Activated naive CD8-positive, alpha-beta T cell treated with anti-CD3 and anti-CD28 coated beads, Interleukin-2, amount 50 U/mL, for 24 hours (primary cell): ENCODE measurements around the gene PDIK1L.

Source experiments
- ATAC-seq: fragments of 150-1000 bp; cut with Tn5 transposase; one replicate; pipeline ENCODE4 v1.10.0; 2021
- DNase-seq: peaks from one replicate; pipeline ENCODE4 v3.0.0; 2021
- H3K27ac Mint-ChIP-seq: one replicate; pipeline ENCODE4 v1.8.0; 2021; ENCODE audit warnings: mild to moderate bottlenecking, mixed read lengths
- H3K27me3 Mint-ChIP-seq: one replicate; pipeline ENCODE4 v1.8.0; 2021; ENCODE audit warnings: mixed read lengths
- H3K36me3 Mint-ChIP-seq: one replicate; pipeline ENCODE4 v1.8.0; 2021; ENCODE audit warnings: low read depth, mixed read lengths
- H3K4me1 Mint-ChIP-seq: one replicate; pipeline ENCODE4 v1.8.0; 2021; ENCODE audit warnings: mixed read lengths
- H3K4me3 Mint-ChIP-seq: one replicate; pipeline ENCODE4 v1.8.0; 2021; ENCODE audit warnings: mild to moderate bottlenecking, moderate library complexity, mixed read lengths
- H3K9me3 Mint-ChIP-seq: one replicate; pipeline ENCODE4 v1.8.0; 2021; ENCODE audit warnings: mixed read lengths

Gene PDIK1L

DNA sequence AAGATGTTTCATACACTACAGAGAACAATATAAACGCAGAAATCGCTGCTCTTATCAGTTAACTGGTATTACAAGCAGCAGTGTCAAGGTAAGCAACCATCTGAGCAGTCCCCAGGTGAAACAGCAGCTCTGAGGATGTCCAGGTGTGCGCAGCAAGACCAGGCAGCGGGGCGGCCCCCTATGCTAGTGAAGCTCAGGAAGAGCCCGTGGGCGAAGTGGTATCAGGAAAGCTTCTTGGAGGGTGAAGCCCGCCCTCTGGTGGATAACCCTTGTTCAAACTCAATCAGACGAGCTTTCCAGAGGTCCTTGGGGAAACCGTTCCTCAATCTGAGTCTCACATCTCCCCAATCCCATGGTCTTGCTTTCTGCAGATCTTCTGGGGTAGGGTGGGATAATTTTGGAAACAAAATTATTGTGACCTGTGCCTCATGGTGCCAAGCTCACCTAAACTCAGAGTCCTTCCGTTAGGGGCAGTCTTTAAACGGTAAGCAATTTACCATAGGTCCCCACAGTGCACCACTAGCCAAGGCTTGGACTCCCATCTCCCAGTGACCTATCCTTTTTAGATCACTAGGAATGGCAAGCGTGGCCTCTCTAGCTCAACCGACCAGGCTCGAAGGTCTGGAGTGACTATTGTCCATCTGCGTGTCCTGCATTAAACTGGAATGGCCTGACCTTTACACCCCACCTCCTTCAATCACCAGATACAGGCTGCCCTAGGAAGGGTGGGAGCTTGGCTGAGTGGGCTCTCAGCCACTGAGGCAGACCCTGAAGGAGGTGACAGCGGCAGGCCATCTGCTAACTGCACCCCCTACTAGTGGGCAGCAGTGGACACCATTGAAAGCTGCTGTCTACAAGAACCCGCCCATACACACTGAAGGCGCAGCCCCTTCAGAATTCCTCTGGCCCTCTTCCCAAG is 33.7 kb downstream of the PDIK1L start:
- H3K4me1 Mint-ChIP-seq, result no peaks in the 10 kb centered on the region
- peak; percentile 80 for ATAC-seq
- H3K27me3 Mint-ChIP-seq, result peaks cover 7% of the 10 kb centered on the region
- no peak overlapping the region for H3K4me3 Mint-ChIP-seq
- DNase-seq, result peak; percentile 77
- H3K9me3 Mint-ChIP-seq, result no peaks in the 10 kb centered on the region
- no peak overlapping the region for H3K27ac Mint-ChIP-seq
- H3K36me3 Mint-ChIP-seq, result no peaks in the 10 kb centered on the region

GRCh38 chr1:26145960-26146294 is 34.3 kb downstream of the PDIK1L start:
- no peaks in the 10 kb centered on the region for H3K9me3 Mint-ChIP-seq
- no peak overlapping the region for H3K27ac Mint-ChIP-seq
- H3K27me3 Mint-ChIP-seq, result peaks cover 7% of the 10 kb centered on the region
- ATAC-seq (no peak), DNase-seq (no peak)
- no peak overlapping the region for H3K4me3 Mint-ChIP-seq
- H3K36me3 Mint-ChIP-seq, result no peaks in the 10 kb centered on the region
- H3K4me1 Mint-ChIP-seq, result no peaks in the 10 kb centered on the region

DNA sequence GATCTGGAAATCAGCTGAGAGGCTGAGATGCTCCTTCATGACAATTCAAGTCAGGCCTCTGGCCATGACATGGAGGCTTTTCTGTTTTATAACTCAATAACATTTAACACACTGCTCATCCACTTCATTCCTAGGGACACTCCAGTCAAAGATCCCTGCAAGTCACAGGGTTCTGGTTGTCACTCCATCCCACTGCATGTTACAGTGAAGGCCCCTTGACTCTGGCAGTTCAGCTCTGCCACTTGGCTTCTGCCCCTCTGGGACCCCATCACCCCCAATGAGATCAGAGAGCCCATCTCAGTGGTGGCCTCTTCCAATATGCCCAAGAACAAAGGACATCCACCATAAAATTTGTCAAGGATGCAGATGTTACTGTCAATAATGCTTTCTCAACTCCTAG is 37.3 kb downstream of the PDIK1L start:
- DNase-seq, result no peak

GRCh38 chr1:26153966-26154532 is 42.4 kb downstream of the PDIK1L start:
- no peaks in the 10 kb centered on the region for H3K9me3 Mint-ChIP-seq
- H3K27me3 Mint-ChIP-seq, result peaks cover 24% of the 10 kb centered on the region
- no peaks in the 10 kb centered on the region for H3K36me3 Mint-ChIP-seq
- H3K27ac Mint-ChIP-seq, result no peak overlapping the region
- no peak for ATAC-seq
- H3K4me1 Mint-ChIP-seq, result peaks cover 3% of the 10 kb centered on the region
- DNase-seq, result no peak
- no peak overlapping the region for H3K4me3 Mint-ChIP-seq

More for the DNA sequence above, 37.3 kb downstream of the PDIK1L start:
- Mint-ChIP-seq H3K9me3 (no peaks in the 10 kb centered on the region), H3K4me3 (no peak overlapping the region), H3K36me3 (no peaks in the 10 kb centered on the region), H3K27me3 (peaks cover 9% of the 10 kb centered on the region), H3K27ac (no peak overlapping the region), H3K4me1 (no peaks in the 10 kb centered on the region)
- ATAC-seq, result no peak

GRCh38 chr1:26154750-26155149 is 43.1 kb downstream of the PDIK1L start:
- Mint-ChIP-seq H3K4me1 (peaks cover 3% of the 10 kb centered on the region), H3K27ac (no peak overlapping the region), H3K4me3 (no peak overlapping the region), H3K9me3 (no peaks in the 10 kb centered on the region), H3K36me3 (no peaks in the 10 kb centered on the region), H3K27me3 (peaks cover 30% of the 10 kb centered on the region)
- ATAC-seq (no peak), DNase-seq (no peak)

GRCh38 chr1:26155370-26156284 is 44.0 kb downstream of the PDIK1L start:
- ATAC-seq (peak; percentile 18), DNase-seq (no peak)
- Mint-ChIP-seq H3K9me3 (no peaks in the 10 kb centered on the region), H3K4me3 (no peak overlapping the region), H3K4me1 (peaks cover 3% of the 10 kb centered on the region), H3K36me3 (no peaks in the 10 kb centered on the region), H3K27me3 (peaks cover 32% of the 10 kb centered on the region), H3K27ac (no peak overlapping the region)

- Mint-ChIP-seq H3K4me3 (no peak overlapping the region), H3K36me3 (no peaks in the 10 kb centered on the region), H3K27me3 (peaks cover 37% of the 10 kb centered on the region), H3K4me1 (peaks cover 3% of the 10 kb centered on the region), H3K27ac (no peak overlapping the region), H3K9me3 (no peaks in the 10 kb centered on the region)
- ATAC-seq (no peak), DNase-seq (no peak)
Measured at GRCh38 chr1:26156285-26157038, 44.8 kb downstream of the PDIK1L start.

DNA sequence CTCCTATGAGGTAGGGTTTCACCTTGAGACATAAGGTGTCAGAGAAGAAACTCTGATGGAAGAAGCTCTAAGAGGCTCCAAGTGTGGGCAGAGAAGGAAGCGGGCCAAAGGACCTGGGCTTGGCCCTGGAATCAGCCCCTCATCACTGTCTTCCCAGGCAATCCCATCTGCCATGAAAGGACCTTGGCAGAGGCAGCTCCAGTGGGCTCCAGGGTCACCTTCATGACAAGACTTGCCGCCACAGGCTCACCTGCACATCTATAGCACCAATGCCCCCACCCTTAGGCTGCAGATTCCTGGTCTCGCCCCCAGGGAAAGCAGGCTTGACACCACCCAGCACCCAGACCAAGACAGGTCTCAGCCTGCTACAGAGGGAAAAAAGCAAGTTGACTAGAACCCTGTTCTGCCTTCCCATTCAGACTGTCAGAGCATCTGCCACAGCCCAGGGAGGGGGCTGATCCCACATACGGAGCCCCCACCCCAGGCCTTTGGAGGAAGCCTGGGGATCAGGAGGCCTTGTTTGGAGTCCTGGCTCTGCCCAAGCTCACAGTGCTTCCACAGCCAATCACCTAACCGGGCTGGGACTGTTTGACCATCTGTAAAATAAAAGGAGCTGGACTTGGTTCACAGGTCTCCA is 46.8 kb downstream of the PDIK1L start:
- Mint-ChIP-seq H3K4me3 (no peak overlapping the region), H3K27ac (no peak overlapping the region), H3K36me3 (no peaks in the 10 kb centered on the region), H3K27me3 (peaks cover 44% of the 10 kb centered on the region), H3K9me3 (no peaks in the 10 kb centered on the region), H3K4me1 (peaks cover 7% of the 10 kb centered on the region)
- ATAC-seq (no peak), DNase-seq (no peak)

GRCh38 chr1:26158908-26159742 is 47.5 kb downstream of the PDIK1L start, which contains the start of gene FAM110D:
FAM110D (plus strand) TSS chr1:26159079; CDS start chr1:26161292, 2,213 bp downstream.
- Mint-ChIP-seq H3K4me3 (no peak within 1 kb of the TSS), H3K36me3 (no peaks in the 10 kb centered on the region), H3K4me1 (peaks cover 9% of the 10 kb centered on the region), H3K27me3 (peaks cover 44% of the 10 kb centered on the region), H3K27ac (no peak within 1 kb of the TSS), H3K9me3 (no peaks in the 10 kb centered on the region)
- ATAC-seq, result no peak
- DNase-seq, result no peak

GRCh38 chr1:26159743-26160039 is 48.1 kb downstream of the PDIK1L start:
- Mint-ChIP-seq H3K36me3 (no peaks in the 10 kb centered on the region), H3K9me3 (no peaks in the 10 kb centered on the region), H3K4me1 (peaks cover 9% of the 10 kb centered on the region), H3K27ac (no peak overlapping the region), H3K27me3 (peaks cover 43% of the 10 kb centered on the region), H3K4me3 (no peak overlapping the region)
- no peak for DNase-seq
- ATAC-seq, result no peak

GRCh38 chr1:26160527-26161414 is 49.1 kb downstream of the PDIK1L start:
- no peaks in the 10 kb centered on the region for H3K9me3 Mint-ChIP-seq
- peaks cover 13% of the 10 kb centered on the region for H3K4me1 Mint-ChIP-seq
- DNase-seq (no peak), ATAC-seq (no peak)
- peaks cover 42% of the 10 kb centered on the region for H3K27me3 Mint-ChIP-seq
- no peak overlapping the region for H3K4me3 Mint-ChIP-seq
- no peak overlapping the region for H3K27ac Mint-ChIP-seq
- H3K36me3 Mint-ChIP-seq, result no peaks in the 10 kb centered on the region

GRCh38 chr1:26161415-26162219 is 50.0 kb downstream of the PDIK1L start:
- Mint-ChIP-seq H3K4me1 (peaks cover 12% of the 10 kb centered on the region), H3K9me3 (no peaks in the 10 kb centered on the region), H3K36me3 (no peaks in the 10 kb centered on the region), H3K27ac (no peak overlapping the region), H3K27me3 (peaks cover 38% of the 10 kb centered on the region), H3K4me3 (peak overlapping the region; percentile 49)
- ATAC-seq, result peak; percentile 57
- DNase-seq, result peak; percentile 55
